ENCODE data around the gene FBXW7. TPM values are rescaled to one million over a fixed set of nuclear protein-coding genes. Genes with fewer than 3 reads are reported as not detected.

Gene FBXW7
- total RNA-seq, 4 donors from 2014 or later = 76.4 to 199 (median 103) TPM

DNA sequence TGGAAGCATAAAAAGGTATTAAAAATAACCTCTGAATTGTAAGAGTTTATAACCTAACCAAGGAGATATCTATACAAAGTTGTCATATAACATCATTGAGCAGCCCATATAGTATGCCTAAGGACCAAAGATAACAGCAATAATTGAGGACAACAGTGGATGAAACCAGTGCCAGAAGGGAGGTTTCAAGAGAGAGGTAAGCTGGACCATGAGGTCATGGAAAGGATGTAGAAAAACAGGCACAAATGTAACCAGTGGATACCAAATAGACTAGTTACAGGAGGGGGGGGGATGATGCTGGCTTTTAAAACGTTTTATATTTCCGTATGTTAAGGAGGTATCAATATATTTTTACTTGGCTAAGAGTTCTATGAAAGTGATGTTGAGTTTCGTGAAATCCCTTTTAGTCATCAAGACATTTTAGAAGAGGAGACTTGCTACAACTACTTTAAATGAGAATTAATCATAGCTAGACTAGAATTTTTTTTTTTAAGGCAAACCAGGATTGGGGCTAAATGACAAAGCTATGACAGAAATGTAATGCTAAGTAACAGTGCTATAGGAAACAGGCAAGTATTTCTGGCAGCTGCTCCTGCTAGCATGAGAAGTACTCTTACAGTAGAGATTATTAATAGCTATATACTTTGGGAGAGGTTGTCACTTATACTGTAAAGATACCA is 161.1 kb downstream of the FBXW7 start:
- WGBS, 2 donors = 65 to 69% methylated on average over 3 of the region's 3 CpGs

DNA sequence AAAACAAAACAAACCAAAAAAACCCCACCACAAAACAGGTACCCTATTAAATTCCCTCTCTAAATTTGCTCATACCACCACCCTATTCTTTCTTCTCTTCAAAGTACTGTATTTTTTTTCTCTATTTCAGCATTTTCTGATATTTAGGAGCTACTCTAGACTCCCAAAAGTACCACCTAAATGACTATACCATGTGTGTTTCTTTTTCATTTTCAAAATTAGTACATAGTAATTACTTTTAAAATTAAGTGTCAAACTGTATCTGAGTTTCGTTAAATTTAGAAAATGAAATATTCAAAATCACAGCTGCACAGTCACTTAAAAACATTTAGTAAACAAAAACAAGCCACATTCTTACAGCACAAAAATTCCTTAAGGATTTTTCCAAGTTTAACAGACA is 161.7 kb downstream of the FBXW7 start:
- 81 to 86% methylated on average over 1 of the region's 1 CpG for WGBS, 2 donors
- intact Hi-C loops (cut with DNase I; ENCODE audit: low total_unique reads) = no loop called here
- no peak overlapping the region for H3K4me3 ChIP-seq (ENCODE audit: low read depth, poor library complexity, severe bottlenecking)
- TF ChIP-seq, protein P1, sequence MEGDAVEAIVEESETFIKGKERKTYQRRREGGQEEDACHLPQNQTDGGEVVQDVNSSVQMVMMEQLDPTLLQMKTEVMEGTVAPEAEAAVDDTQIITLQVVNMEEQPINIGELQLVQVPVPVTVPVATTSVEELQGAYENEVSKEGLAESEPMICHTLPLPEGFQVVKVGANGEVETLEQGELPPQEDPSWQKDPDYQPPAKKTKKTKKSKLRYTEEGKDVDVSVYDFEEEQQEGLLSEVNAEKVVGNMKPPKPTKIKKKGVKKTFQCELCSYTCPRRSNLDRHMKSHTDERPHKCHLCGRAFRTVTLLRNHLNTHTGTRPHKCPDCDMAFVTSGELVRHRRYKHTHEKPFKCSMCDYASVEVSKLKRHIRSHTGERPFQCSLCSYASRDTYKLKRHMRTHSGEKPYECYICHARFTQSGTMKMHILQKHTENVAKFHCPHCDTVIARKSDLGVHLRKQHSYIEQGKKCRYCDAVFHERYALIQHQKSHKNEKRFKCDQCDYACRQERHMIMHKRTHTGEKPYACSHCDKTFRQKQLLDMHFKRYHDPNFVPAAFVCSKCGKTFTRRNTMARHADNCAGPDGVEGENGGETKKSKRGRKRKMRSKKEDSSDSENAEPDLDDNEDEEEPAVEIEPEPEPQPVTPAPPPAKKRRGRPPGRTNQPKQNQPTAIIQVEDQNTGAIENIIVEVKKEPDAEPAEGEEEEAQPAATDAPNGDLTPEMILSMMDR (IDR thresholded peaks at IDR 0.05) = no peak
- no peak for TF ChIP-seq POLR2A (IDR thresholded peaks at IDR 0.05)
- DNase-seq (ENCODE audit: low spot score in 2 of 2) = no peak

More for the DNA sequence above, 161.1 kb downstream of the FBXW7 start:
- intact Hi-C loops (cut with DNase I; ENCODE audit: low total_unique reads) = no loop called here
- no peak for TF ChIP-seq POLR2A (IDR thresholded peaks at IDR 0.05)
- TF ChIP-seq, protein P1 (IDR thresholded peaks at IDR 0.05) = no peak
- DNase-seq (ENCODE audit: low spot score in 2 of 2) = no peak
- no peak overlapping the region for H3K4me3 ChIP-seq (ENCODE audit: low read depth, poor library complexity, severe bottlenecking)

DNA sequence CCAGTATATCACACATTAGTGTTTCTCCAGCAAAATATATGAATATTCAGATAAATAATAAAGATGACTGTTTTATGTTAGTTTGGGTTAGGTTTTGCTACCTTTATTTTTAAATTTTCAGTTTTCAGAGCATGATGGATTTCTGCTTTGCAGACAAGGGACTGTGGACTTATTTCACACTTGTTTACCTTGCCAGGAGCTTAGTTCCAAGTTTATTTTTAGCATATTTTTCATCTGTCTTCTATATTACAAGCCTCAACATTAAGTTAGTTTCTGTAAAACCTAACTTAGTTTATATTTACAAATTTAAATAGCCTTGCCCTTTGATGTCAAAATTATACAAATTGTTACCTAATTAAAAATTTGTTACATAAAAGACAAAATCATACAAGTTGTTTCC is 163.4 kb downstream of the FBXW7 start:
- no peak overlapping the region for H3K4me3 ChIP-seq (ENCODE audit: low read depth, poor library complexity, severe bottlenecking)
- TF ChIP-seq POLR2A (IDR thresholded peaks at IDR 0.05) = no peak
- TF ChIP-seq, protein P1 (IDR thresholded peaks at IDR 0.05) = no peak
- DNase-seq (ENCODE audit: low spot score in 2 of 2) = no peak
- intact Hi-C loops (cut with DNase I; ENCODE audit: low total_unique reads) = no loop called here

- intact Hi-C loops (cut with DNase I; ENCODE audit: low total_unique reads) = no loop called here
- WGBS, 2 donors = 19 to 28% methylated on average over 1 of the region's 1 CpG
- no peak overlapping the region for H3K4me3 ChIP-seq (ENCODE audit: low read depth, poor library complexity, severe bottlenecking)
- no peak for DNase-seq (ENCODE audit: low spot score in 2 of 2)
- TF ChIP-seq POLR2A (IDR thresholded peaks at IDR 0.05) = no peak
- TF ChIP-seq, protein P1 (IDR thresholded peaks at IDR 0.05) = no peak
Observed at GRCh38 chr4:152369902-152370295, 166.0 kb downstream of the FBXW7 start.

DNA sequence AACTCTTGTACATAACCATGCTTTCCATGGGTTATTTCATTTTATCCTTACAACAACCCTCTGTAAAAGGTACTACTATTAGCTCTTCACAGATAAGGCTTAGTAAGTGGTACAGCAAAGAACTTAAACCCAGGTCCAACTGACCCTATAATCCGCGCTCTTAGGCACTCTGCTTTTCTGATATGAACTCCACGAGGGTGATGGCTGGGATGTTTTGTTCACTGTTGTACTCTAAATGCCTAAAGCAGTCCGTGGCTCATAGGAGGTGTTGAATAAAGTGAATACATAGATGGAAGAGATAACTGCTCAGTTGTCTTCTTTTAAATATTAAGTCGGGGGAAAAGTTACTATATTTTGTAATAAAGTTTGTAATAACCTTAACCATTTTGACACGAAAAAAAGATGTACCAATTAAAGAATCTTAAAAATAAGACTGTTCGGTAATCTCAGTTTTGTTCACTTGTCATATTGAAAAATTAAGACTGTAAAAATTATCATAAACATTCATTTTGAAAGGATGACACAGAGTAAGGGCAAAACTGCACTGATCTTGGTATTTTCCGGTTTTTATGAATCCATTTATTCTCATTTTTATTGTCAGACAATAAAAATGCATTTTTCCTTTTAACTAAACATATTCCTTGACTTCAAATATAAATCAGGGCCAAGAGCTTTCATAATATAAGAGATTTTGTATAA is 166.5 kb downstream of the FBXW7 start:
- TF ChIP-seq POLR2A (IDR thresholded peaks at IDR 0.05) = no peak
- TF ChIP-seq, protein P1 (IDR thresholded peaks at IDR 0.05) = no peak
- 57 to 61% methylated on average over 8 of the region's 8 CpGs for WGBS, 2 donors
- intact Hi-C loops (cut with DNase I; ENCODE audit: low total_unique reads) = no loop called here
- no peak overlapping the region for H3K4me3 ChIP-seq (ENCODE audit: low read depth, poor library complexity, severe bottlenecking)
- DNase-seq (ENCODE audit: low spot score in 2 of 2) = no peak

Measured in lower leg skin (tissue), 4 donors.